Measurements from ENCODE around the gene TMEM140.

DNA sequence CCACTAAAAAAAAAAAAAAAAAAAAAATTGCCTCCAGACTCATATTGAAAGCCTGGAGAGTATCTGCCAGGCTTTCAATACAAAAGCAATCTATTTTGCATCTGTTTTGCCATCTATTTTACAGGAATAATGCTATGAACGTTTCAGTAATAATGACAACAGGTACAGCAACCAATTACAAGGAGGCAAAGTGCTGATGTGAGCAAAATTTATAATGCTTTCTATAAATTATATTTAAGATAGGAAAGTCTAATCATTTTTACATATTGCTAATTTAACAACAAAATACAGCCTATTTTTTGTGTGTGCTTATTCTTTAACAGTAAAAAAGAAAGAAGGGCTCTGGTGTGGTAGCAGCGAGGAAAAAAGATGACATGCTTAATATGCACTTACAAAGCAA, 53.5 kb downstream of the TMEM140 start:
- TF ChIP-seq, protein P1, sequence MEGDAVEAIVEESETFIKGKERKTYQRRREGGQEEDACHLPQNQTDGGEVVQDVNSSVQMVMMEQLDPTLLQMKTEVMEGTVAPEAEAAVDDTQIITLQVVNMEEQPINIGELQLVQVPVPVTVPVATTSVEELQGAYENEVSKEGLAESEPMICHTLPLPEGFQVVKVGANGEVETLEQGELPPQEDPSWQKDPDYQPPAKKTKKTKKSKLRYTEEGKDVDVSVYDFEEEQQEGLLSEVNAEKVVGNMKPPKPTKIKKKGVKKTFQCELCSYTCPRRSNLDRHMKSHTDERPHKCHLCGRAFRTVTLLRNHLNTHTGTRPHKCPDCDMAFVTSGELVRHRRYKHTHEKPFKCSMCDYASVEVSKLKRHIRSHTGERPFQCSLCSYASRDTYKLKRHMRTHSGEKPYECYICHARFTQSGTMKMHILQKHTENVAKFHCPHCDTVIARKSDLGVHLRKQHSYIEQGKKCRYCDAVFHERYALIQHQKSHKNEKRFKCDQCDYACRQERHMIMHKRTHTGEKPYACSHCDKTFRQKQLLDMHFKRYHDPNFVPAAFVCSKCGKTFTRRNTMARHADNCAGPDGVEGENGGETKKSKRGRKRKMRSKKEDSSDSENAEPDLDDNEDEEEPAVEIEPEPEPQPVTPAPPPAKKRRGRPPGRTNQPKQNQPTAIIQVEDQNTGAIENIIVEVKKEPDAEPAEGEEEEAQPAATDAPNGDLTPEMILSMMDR (IDR thresholded peaks at IDR 0.05; ENCODE audit: low read length): no peak
- TF ChIP-seq EZH2 (optimal IDR thresholded peaks at IDR 0.05; ENCODE audit: low read depth, low read length) (no peak), EZH2phosphoT487 (IDR thresholded peaks at IDR 0.05; ENCODE audit: low read length) (no peak)

Measured in MM.1S (cell line).